GM21528 (cell line): ENCODE data around the gene TBC1D9B.
"Not testable (repeated sequence)": the region's sequence is repeated elsewhere in the genome, so short reads cannot be mapped to it uniquely, and the experiment has no call there.

Experiments
- ATAC-seq: cut with Tn5 transposase; IDR thresholded peaks from one replicate; pipeline ENCODE4 v1.9.1; 2021; ENCODE audit warnings: mild to moderate bottlenecking, moderate library complexity; ENCODE audit not compliant: unreplicated experiment, low FRiP score

The TBC1D9B gene

GRCh38 chr5:179871533-179871932 lies 36.2 kb downstream of the TBC1D9B start:
- not testable (repeated sequence) for ATAC-seq

DNA sequence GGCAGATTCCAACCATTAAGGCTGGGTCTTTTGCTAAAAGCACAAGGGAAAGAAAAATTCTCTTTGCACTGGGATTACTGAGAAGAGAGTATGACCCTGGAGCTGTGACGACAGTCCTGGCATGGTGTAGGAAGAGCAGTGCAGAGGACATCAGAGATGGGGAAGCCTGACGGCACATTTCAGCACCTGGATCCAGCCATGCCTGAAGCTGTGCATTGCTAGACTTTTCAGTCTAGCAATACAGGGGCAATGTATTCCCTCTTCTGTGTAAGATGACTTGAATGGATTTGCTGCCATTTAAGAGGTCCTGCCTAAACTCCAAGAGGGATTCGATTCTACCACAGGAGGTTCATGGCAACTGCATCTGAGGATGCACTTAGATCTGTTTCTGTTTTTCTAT lies 36.7 kb downstream of the TBC1D9B start:
- ATAC-seq = no peak

DNA sequence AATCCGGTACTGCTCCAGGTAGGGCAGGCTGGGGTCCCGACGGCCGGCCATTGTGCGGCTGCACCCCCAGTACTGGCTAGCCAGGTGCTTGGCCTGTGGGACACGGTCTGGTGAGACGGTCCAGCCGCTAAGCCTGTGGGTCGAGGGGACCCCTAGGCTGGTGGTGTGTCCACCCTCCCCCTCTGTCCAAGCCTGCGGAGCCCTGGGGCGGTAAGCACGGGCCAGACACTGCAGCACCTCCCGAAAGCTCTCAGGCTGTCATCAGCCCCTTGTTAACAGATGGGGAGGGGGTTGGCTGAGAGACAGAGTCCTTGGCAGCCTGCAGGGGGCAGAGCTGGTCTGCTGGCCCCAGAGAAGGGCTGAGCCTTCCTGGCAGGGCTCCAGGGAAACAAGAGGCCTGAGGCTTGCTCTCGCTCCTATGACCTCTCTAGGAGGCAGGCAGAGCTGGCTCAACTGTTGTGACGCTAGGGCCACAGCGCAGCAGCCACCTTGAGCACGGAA lies 37.2 kb downstream of the TBC1D9B start:
- ATAC-seq = no peak

DNA sequence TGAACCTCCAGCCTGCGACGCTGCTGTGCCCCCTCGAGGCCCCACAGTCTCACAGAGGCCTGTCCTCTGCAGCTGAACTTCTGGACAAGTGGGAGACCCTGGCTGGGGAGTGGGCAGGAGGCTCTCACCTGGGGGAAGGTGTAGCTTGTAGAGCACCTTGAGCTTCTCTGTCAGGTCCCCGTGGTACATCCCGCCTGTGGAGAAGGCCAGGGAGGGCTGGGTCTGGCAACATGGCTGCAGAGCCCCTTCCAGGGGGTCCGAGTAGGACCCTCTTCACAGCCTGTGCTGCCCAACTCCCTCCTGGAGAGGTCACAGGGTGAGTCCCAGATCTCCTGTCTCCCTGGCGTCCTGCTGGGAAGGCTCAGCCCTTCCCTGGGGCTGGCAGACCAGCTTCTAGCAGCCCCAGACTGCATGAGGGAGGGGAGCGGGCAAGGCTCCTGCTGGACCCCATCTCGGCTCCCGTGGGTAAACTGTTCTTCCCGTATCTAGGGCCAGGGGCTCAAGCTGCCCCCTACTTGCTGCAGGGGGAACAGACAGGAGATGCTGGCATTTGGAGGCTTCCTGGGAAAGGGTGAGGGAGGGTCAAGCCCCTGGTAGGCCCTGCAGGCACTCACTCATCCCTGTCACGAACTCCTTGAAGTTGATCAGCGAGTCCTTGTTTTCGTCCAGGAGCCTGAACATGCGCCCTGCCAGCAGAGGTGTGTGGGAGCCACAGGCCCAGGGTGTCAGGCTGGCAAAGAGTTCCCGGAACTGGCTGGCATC lies 37.9 kb downstream of the TBC1D9B start:
- no peak for ATAC-seq

DNA sequence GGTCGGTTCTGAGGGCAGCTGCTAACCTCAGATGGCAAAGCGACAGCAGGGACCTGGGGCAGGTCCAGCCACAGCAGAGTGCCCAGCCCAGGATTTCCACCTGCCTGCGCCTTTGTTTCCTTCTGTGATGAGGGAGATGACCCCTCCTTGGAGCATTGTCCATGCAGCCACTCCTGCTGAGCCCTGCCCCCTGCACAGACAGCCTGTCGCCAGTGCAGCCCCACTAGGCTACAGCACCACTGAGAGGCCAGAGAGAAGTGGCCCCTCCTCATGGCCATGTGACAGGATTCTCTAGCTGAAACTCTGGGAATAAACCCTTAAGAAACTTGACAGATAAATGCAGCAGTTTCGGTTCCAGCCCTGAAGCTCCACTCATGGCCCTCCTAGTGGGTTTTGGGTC lies 38.6 kb downstream of the TBC1D9B start:
- ATAC-seq = no peak

DNA sequence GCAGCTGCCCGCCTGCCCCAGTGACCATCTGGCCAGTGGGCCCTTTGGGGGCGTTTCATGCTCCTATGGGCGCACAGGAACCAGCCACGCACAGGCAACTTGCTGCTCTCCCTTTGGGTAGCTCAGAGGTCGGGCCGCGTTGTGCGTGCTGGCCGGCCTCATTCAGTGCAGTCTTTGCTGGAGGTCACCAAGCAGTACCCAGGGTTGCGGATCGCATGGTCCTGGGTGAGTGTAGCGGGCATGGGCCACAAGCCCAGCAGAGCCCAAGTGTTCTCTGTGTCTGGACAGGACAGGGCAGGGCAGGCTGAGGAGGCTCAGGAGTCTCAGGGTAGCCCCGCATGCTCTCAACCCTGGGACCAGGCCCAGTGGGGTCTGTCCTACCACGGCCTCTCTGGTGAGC lies 39.2 kb downstream of the TBC1D9B start:
- no peak for ATAC-seq

DNA sequence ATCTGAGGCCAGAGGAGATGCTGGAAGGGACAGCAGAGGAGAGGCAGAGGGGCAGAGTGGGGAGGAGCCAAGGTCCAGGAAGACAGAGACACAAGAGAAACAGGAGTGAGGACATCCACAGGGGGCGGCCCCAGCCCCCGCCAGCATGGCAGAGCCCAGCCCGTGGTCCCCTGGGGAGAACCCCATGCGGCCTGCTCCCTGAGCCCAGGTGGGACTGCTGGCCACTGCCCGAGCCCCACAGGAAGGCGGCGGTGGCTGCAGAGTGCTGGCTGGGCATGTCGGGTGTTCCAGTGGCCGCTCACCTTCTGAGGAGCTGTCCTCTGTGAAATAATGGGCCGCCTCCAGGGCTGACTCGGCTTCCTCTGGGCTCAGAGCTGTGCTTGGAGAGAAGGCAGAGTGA lies 40.2 kb downstream of the TBC1D9B start:
- no peak for ATAC-seq

DNA sequence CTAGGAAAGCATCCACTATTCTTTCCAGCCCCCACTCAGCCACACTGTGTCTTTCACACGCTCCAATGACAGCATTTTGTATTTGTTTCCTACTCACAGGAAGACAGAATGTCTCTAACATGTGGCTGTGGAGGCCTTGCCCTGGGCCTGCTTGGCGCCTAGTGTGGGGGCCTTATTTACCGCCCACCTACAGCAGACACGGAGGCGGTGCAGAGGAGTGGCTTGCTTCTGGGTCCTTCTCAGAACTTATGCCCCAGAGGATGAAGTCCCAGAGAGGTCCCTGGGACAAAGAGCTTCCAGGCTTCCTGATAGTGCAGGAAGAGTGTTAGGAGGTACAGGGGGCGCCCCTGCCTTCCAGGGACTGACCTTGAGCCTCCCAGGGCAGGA lies 40.6 kb downstream of the TBC1D9B start:
- no peak for ATAC-seq

DNA sequence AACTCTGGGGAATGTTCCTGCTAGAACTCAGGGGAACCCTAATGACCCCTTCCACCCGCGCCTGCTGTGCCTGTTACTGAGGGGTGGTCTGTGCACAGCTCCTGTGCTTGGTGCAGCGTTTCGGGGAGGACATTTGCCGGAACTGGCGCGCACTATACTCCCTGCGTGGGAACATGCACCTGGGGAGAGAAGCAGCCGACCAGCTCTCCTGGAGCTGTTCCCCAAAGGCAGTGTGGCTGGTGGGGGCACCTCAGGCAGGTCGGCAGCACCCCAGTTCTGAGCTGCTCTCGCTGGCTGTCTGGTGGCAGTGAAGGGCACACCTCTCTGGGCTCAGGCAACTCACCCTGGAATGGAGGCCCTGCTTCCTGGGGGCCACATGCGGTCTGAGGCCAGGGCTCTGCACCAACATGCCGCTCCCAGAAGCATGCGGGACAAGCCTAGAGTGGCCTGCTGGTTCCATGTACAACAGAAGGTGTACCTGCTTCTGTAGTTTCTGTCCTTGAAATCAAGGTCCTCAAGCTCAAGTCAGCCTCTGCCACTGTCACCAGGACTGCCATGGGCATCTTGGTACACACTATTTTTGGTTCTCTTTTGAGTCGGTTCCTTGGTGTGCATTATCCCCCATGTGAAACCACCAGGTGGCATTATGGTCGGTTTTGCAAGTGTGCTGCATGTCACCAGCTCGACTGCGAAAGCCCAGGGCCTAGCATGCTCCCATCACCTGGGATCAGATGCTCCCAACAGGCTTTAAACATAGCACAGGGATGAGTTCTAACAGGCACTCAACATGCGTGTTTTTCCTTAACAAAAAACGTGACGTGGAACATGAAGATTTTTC lies 41.2 kb downstream of the TBC1D9B start:
- no peak for ATAC-seq

DNA sequence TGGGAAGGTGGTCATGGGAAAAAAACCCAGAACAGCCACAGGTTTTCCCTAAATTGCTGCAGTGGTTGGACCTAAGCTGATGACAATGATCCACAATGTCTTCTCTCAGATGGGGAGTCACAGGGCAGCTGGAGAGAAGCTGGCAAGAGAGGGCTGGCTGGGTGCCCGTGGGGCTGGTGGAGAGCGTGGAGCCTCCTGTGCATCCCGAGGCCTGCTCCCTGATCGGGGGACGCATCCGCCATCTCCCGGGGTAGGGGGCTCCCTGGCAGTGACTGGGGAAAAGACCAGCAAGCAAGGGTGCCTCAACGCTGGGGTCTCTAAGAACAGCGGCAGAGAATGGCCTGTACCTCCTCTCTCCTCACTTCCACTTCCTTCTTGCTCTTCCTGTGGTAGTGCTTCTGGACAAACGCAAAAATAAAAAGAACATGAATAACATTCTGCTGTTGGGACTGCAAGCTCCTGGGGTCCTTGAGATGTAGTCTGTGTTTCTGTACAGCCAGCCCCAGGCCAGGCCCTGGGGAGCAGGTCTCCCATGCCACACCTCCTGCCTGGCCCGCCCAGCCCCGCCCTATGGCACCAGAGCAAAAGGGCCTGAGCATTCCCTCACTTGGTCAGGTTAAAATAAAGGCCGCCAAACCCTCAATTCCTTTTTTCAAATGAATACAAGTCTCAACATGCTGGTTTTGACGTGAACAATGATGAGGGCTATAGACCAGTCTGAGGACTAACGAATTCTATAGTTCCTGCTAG lies 42.0 kb downstream of the TBC1D9B start:
- ATAC-seq = no peak

GRCh38 chr5:179864686-179865085 lies 43.0 kb downstream of the TBC1D9B start:
- no peak for ATAC-seq

GRCh38 chr5:179863449-179864085 lies 44.1 kb downstream of the TBC1D9B start:
- ATAC-seq = no peak

DNA sequence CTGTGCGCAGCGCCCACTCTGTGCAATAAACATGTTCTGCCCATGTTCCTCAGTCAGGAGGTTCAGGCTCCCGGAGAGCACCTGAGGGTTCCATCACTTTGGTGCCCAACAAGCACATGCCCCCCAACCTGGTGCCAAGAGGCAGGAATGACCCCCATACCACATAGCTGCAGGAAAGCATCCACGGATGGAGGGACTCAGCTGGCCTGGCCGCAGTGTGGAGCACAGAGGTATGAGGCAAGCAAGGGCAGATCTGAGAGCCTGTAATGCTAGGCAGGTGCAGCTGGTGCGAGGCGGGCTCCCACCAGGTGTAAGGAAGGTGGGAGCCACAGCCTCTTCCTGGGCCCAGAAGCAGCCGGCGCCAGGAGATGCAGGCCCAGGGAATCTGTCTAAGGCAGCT lies 44.8 kb downstream of the TBC1D9B start:
- ATAC-seq = no peak

GRCh38 chr5:179862296-179862695 lies 45.4 kb downstream of the TBC1D9B start:
- no peak for ATAC-seq

DNA sequence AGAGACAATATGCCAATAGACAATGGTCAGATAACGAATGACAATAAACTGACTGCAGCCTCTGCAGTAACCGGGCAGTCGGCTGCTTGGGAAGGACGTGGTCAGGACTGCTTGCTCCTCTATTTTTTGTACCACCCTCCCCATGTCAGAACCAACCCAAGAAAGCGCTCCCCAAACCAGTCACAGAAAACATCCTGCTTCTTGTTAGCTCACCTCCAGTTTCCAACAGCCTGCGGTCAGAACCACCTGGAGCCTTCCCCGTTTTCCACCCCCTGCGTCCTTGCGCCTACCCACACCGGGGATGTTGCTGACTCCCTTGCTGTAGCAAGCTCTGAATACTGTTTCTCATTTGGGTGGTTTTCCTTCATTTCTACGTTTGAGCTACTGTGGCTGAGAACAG lies 47.4 kb downstream of the TBC1D9B start:
- no peak for ATAC-seq

- ATAC-seq = peak; percentile 89
Measured at GRCh38 chr5:179858586-179859427, 48.9 kb downstream of the TBC1D9B start, which contains the start of gene MRNIP. MRNIP (minus strand) TSS chr5:179858817; CDS start chr5:179858796, 21 bp downstream.

DNA sequence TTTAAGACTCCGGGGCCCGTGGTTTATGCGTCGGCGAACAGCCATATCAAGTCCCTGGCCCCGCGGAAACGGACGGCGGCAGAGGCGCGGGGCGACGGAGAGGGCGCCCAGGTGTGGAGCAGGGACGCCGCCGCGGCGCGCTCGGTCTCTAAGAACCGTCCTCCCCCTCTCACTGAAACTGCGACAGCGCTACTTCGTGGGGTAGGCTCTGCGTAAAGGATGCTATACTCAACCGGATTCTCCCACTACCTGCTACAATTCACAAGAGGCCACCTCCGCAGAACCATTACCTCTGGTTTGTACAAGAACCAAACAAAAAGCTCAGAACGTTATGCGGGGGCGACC lies 49.5 kb downstream of the TBC1D9B start:
- ATAC-seq = peak; percentile 53

DNA sequence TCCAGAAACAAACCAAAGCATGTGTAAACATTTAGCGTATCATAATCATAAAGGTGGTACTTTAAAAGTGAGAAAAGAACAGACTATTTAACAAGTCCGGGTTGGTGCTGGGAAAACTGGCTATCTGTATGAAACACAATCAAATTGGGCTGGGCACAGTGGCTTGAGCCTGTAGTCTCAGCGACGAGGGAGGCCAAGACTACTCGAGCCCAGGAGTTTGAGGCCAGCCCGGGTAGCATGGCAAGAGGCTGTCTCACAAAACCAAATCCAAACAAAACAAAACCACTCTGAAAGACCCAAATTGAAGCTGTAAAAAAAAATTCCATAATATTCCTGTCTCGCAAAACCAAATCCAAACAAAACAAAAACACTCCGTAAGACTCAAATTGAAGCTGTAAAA lies 53.3 kb downstream of the TBC1D9B start:
- no peak for ATAC-seq

DNA sequence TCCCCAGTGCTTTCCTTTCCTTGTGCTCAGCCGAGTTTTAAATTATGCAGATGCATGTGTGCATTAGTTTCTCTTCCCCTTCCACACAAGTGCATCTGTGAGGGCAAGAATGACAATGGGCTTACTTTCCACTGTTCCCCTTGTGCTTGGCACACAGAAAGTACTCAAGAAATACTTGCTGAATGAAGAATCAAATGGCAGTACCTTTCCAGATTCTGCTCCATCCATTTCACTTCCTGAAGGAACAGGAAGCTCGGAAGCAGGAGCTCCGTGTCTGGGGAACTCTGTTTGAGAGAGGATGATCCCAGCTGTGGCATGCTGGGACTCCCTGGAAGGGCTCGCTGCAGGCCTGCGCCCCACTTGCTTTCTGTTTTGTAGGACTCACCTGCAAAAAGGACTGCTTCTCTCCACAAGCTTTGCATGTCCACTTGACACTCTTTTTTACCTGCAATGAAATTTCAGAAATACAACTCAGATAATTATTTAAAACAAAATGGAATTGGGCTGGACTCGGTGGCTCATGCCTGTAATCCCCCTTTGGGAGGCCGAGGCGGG lies 54.6 kb downstream of the TBC1D9B start:
- peak; percentile 87 for ATAC-seq
